Regular cardiac myocyte (primary cell): ENCODE results near the gene CSPG4. TPM values are rescaled to one million over a fixed set of nuclear protein-coding genes. Genes with fewer than 3 reads are reported as not detected.

Experiments used
- total RNA-seq: library from RNA; depleted of rRNA; stranded (reverse); fragments of >200 nt; gene quantifications from 2 replicates; pipeline ENCODE4 v1.2.3, GENCODE V29; 2014

The CSPG4 gene, protein sequence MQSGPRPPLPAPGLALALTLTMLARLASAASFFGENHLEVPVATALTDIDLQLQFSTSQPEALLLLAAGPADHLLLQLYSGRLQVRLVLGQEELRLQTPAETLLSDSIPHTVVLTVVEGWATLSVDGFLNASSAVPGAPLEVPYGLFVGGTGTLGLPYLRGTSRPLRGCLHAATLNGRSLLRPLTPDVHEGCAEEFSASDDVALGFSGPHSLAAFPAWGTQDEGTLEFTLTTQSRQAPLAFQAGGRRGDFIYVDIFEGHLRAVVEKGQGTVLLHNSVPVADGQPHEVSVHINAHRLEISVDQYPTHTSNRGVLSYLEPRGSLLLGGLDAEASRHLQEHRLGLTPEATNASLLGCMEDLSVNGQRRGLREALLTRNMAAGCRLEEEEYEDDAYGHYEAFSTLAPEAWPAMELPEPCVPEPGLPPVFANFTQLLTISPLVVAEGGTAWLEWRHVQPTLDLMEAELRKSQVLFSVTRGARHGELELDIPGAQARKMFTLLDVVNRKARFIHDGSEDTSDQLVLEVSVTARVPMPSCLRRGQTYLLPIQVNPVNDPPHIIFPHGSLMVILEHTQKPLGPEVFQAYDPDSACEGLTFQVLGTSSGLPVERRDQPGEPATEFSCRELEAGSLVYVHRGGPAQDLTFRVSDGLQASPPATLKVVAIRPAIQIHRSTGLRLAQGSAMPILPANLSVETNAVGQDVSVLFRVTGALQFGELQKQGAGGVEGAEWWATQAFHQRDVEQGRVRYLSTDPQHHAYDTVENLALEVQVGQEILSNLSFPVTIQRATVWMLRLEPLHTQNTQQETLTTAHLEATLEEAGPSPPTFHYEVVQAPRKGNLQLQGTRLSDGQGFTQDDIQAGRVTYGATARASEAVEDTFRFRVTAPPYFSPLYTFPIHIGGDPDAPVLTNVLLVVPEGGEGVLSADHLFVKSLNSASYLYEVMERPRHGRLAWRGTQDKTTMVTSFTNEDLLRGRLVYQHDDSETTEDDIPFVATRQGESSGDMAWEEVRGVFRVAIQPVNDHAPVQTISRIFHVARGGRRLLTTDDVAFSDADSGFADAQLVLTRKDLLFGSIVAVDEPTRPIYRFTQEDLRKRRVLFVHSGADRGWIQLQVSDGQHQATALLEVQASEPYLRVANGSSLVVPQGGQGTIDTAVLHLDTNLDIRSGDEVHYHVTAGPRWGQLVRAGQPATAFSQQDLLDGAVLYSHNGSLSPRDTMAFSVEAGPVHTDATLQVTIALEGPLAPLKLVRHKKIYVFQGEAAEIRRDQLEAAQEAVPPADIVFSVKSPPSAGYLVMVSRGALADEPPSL (N-terminal part only)
- total RNA-seq: 50.2 and 70.7 TPM in 2 replicates

DNA sequence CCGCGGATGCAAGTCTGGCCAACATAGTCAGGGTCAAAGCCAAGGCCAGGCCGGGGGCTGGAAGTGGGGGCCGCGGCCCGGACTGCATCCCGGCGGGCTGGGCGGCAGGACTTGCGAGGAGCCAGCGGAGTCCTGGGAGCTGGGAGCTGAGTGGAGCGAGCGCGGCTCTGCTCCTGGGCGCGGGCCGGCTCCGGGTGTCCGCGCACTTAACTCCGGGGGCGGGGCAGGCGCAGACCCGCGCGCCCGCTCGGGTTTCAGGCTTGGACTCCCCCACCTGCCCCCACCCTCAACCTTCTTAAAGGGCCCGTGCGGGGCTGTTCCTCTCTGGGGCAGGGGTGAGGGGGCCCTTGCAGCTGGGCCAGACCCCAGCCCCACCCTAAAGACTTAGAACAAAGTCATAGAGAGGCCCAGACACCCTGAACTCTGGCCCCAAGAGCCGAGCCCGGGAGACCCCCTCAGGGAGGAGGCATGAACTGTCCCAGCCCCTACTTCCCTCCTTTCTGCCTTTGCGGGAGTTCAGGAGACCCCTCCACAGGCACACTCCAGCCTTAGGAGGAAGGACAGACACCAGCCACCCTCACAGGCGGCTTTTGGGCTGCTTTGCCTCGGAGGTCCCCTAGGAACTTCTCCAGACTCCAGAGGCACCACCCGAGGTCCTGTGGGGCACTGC is at the start of gene CSPG4:
Gene CSPG4 (minus strand): TSS at position 181 of the 670 bp plus-strand sequence. CDS start 93 bp downstream, at position 88.

DNA sequence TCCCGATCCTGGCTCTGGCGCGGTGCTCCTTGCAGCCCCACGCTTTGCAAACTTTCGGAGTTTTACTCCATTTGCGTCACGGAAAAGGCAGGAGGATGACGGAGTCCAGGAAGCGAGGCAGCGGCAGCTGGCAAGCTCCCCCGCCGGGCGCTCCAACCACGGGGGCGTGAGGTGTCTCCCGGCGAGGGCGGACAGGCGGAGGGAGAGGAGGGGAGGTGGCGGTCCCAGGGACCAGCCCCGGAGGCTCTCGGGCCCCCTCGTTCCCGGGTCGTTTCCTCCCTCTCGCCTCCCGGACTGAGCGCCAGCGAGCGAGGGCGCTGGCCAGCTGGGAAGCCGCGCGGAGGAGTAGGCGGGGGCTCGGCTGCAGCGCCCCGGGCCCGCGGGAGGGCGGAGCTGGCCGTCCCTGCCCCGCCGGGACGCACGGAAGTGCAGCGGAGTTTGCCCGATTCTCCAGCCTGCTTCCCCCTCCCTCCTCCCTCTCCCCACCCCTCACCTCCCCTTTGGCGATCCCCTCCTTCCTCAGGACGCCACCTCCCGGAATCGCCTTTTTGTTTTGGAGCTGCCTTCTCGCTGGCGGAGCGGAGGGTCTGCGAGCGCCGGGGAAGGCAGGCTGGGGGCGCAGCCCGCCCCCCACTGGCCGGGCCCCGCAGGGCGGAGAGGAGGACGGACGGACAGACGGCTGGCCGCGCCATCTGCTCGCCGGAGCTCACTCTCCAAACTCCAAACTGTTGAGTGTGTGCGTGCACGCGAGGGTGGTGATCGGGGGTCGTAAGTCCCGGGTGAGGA is 65.1 kb downstream of the CSPG4 start, which contains the start of gene SNX33:
Gene SNX33 (plus strand): TSS at position 543 of the 786 bp plus-strand sequence. CDS start 1,191 bp downstream, outside the sequence.

DNA sequence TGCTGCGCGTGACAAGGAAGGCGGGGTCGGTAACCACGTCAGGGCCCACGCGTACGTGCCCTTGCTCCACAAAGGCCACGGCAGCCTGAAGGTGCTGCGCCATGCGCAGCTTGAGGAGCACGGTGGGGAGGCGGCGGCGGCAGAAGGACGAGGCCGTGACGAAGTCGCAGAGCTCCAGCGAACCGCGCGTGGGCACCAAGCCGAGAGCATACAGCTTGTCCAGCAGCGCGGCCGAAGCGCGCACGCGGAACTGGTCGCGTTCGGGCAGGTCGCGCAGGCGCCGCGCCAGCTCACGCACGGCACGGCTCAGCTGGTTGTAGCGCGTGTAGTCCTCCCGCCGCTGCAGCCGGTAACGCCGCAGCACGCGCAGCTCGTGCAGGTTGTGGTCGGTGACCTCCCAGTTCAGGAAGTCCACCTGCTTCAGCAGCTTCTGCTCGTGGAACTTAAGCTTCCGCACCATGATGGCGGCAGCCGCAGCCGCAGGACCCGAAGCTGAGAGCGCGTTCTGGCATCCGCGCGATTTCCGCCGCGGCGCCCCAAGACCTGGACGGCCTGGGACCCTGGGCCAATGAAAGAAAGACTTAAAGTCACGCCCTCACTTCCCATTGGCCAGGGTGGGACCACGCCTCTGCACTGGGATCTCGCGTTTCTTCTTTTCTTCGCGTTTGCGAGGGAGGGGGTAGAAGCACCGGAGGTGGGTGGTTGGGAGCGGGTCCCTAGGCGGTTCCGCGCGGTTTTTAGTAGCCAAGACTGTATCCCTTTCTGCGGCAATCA is 72.8 kb downstream of the CSPG4 start, which contains the start of gene IMP3:
Gene IMP3 (minus strand): TSS at position 516 of the 774 bp plus-strand sequence. CDS start 56 bp downstream, at position 460.

DNA sequence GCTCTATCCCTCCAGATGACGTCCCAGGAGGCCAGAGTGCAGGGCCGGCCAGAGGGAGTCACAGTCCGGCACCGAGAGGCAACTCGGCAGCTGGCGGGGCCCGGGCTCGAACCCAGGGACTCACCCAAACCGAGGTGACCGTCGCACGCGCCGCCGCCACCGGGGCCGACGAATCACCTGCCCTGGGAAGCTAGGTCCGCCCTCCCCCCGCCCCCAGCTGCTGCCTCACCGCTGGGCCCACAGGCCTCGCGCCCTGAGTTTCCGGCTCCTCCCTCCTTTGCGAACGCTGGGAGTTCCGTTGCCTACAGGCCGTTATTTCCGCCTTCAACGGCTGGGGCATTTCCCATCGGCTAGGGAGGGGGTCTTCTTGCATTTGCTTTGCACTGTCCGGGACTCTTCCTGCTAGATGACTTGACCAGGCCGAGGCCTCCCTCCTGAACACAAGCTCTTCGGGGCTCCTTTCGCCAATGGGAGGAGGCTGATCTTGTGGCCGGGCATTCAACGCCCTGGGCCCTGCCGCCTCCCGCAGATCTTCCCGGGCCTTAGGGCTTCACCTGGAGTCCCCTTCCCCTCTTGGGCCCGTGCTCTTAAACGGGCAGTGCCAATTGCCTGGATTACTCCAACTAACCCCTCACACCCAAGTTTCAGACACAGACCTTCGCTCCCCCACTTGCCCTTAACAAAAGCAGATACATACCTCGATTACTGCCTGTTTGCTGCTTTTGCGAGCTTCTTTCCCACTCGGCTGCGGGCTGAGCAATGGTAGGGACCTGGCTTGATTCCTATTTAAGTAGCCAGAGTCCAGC is 86.9 kb downstream of the CSPG4 start, which contains the start of gene SNUPN:
Gene SNUPN (minus strand): TSS at position 184 of the 806 bp plus-strand sequence. CDS start 4,674 bp downstream, outside the sequence.

Other genes with a start within 250 kb of the CSPG4 start
- gene PTPN9, start 133.5 kb downstream of the CSPG4 start, total RNA-seq: 17.8 and 18.2 TPM in 2 replicates
- 33.9 and 34.7 TPM in 2 replicates for gene SNUPN, start 87.1 kb downstream of the CSPG4 start, total RNA-seq
- 111 and 119 TPM in 2 replicates for gene IMP3, start 72.6 kb downstream of the CSPG4 start, total RNA-seq
- 15.3 and 28.2 TPM in 2 replicates for gene SNX33, start 64.9 kb downstream of the CSPG4 start, total RNA-seq
- gene UBE2Q2, start 130.6 kb upstream of the CSPG4 start, total RNA-seq: 63.3 and 69.1 TPM in 2 replicates
- 67.7 and 69.6 TPM in 2 replicates for gene FBXO22, start 191.0 kb upstream of the CSPG4 start, total RNA-seq